Heart right ventricle (tissue), 16 donors: ENCODE data around the gene SUFU. TPM values are rescaled to one million over a fixed set of nuclear protein-coding genes. Genes with fewer than 3 reads are reported as not detected.
"Not testable (repeated sequence)": the region's sequence is repeated elsewhere in the genome, so short reads cannot be mapped to it uniquely, and the experiment has no call there.

Experiments used
- ATAC-seq, 8 donors: fragments of 200-7000 bp; cut with Tn5 transposase; one replicate each; pipeline ENCODE4 v1.9.1; 2020; ENCODE audit warnings: mild to moderate bottlenecking in 8 of 8, moderate library complexity in 8 of 8, moderate number of reproducible peaks in 1 of 8
- DNase-seq, 2 donors: peaks; one replicate each; pipeline ENCODE4 v3.0.0-alpha.2; 2020
- H3K27ac ChIP-seq, 10 donors: fragments of 200-600 bp; sonication (generic) in 2 of 10; one replicate each; pipeline versions ENCODE4 v1.5.0 to v1.8.0; 2020 to 2022; ENCODE audit warnings: mild to moderate bottlenecking in 3 of 10
- H3K27me3 ChIP-seq, 7 donors: fragments of 200-600 bp; one replicate each; pipeline ENCODE4 v1.8.0; 2021 to 2022; ENCODE audit warnings: mild to moderate bottlenecking in 2 of 7
- H3K36me3 ChIP-seq, 9 donors: fragments of 200-600 bp; sonication (generic) in 1 of 9; one replicate each; pipeline versions ENCODE4 v1.5.0 to v1.8.0; 2020 to 2022; ENCODE audit warnings: mild to moderate bottlenecking in 2 of 9
- H3K4me1 ChIP-seq, 9 donors: fragments of 200-600 bp; sonication (generic) in 1 of 9; one replicate each; pipeline versions ENCODE4 v1.5.0 to v1.8.0; 2020 to 2022; ENCODE audit warnings: mild to moderate bottlenecking in 4 of 9
- H3K4me3 ChIP-seq, 10 donors: fragments of 200-600 bp; sonication (generic) in 2 of 10; one replicate each; pipeline versions ENCODE4 v1.5.0 to v1.8.0; 2020 to 2022; ENCODE audit warnings: mild to moderate bottlenecking in 7 of 10, moderate library complexity in 2 of 10
- H3K9me3 ChIP-seq, 11 donors: fragments of 200-600 bp in 10 of 11; sonication (generic) in 2 of 11; one replicate each; pipeline versions ENCODE4 v1.5.0 to v1.8.0; 2013 to 2022; ENCODE audit warnings: mild to moderate bottlenecking in 2 of 11, control low read depth in 1 of 11, moderate library complexity in 1 of 11
- WGBS, 2 donors: extraction: QIAGEN DNeasy Blood & Tissue Kit; methylation state at CpG; one replicate each; pipeline ENCODE4 v1.1.7; 2013; ENCODE audit warnings: inconsistent platforms in 1 of 2; 5-methylcytosine and 5-hydroxymethylcytosine counted together
- intact Hi-C, 10 donors: fragments of 100-400 bp; cut with DNase I; formaldehyde crosslinking; loops; one replicate each; pipeline versions ENCODE4 v1.11.1 to v1.14.2; 2022
- polyA plus RNA-seq, 2 donors: library from polyadenylated mRNA; stranded (reverse); fragments of 200-250 nt; gene quantifications; one replicate each; pipeline ENCODE4 v1.2.3, GENCODE V29; 2013
- total RNA-seq, 10 donors: library from RNA; stranded (reverse); fragmentation: NEBNext Ultra II Directional in 3 of 10; extraction: Animal tissue kit (Norgen Biotek cat#: 25700) in 3 of 10; gene quantifications; one replicate each; pipeline versions ENCODE4 v1.2.1 to v1.2.4, GENCODE V29; 2021 to 2023
- TF ChIP-seq, protein P1 (sequence below), 9 donors: fragments of 200-600 bp; sonication (generic) in 2 of 9; IDR thresholded peaks; one replicate each; pipeline versions ENCODE4 v1.5.0 to v1.8.0; 2021 to 2022; ENCODE audit warnings: antibody characterized with exemption in 9 of 9, mild to moderate bottlenecking in 5 of 9, moderate library complexity in 1 of 9
- donor health status: Arrhythmogenic right ventricular cardiomyopathy.
- donor health status: ischemic (EF 13 %, LVEDD 7.1; RV severe dilation, severe dysfunction).
- donor health status: healthy with polysubstance abuse.
- donor health status: DM: no; HTN: yes; CAD: no.
- donor health status: DM: no; HTN: no; CAD: no.
- donor health status: ischemic (EF 25% LVEDD 6.9; RV normal size, moderate dysfunction).
- donor health status: ischemic (EF 25% LVEDD 5.7; RV mildly dilated, moderate dysfunction).
- donor health status: healthy.
- donor health status: DM: yes; HTN: yes; CAD: no.
- donor health status: Ischemic cardiomyopathy.
- donor health status: ischemic (EF 35%, LVEDD 5.7; RV mildly dilated, moderate dysfunction).
- donor health status: nonischemic (EF 11% LVEDD 7.7; RV severe dilation, severe dysfunction).
- donor health status: DM: yes; HTN: yes; CAD: no.
- donor health status: PGD.
- donor health status: ischemic (EF 29% LVEDD 5.4; RV normal size, mild dysfunction).
- donor health status: nonischemic (EF 23%, LVEDD 6.1; RV moderate dilation, normal function).

The SUFU gene
- total and polyA plus RNA-seq, 12 donors = 3.3 to 10.1 (median 7.2) TPM

DNA sequence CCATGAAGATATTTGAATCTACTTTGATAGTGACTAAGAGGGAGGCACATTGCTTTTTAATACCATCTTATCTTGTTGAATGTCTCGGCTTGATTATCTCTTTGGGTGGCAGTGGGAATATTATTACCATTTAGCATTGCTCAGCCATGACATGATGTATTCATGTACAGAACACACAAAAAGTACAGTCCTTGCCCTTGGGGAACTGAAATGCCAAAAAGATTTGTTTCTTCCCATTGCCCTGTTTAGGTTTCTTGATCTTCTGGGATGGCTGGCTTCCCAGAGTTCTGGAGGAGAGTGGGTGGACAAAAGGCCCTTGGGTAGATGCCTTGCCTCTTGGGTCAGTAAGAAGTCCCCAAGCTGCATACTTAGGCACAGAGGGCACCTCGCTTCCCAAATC lies 23.8 kb downstream of the SUFU start:
- no peak for DNase-seq
- Histone ChIP-seq H3K9me3 (no peaks in the 10 kb centered on the region), H3K27ac (no peak overlapping the region), H3K27me3 (no peaks in the 10 kb centered on the region), H3K4me1 (peaks cover 0 to 23% (median 4%) of the 10 kb centered on the region in 9 donors), H3K36me3 (peaks cover 0 to 31% (median 0%) of the 10 kb centered on the region in 9 donors), H3K4me3 (no peak overlapping the region)
- WGBS, 2 donors = 72 to 76% methylated on average over 2 of the region's 2 CpGs
- intact Hi-C loops = no loop called here
- TF ChIP-seq, protein P1, sequence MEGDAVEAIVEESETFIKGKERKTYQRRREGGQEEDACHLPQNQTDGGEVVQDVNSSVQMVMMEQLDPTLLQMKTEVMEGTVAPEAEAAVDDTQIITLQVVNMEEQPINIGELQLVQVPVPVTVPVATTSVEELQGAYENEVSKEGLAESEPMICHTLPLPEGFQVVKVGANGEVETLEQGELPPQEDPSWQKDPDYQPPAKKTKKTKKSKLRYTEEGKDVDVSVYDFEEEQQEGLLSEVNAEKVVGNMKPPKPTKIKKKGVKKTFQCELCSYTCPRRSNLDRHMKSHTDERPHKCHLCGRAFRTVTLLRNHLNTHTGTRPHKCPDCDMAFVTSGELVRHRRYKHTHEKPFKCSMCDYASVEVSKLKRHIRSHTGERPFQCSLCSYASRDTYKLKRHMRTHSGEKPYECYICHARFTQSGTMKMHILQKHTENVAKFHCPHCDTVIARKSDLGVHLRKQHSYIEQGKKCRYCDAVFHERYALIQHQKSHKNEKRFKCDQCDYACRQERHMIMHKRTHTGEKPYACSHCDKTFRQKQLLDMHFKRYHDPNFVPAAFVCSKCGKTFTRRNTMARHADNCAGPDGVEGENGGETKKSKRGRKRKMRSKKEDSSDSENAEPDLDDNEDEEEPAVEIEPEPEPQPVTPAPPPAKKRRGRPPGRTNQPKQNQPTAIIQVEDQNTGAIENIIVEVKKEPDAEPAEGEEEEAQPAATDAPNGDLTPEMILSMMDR (IDR thresholded peaks at IDR 0.05) = no peak
- no peak for ATAC-seq

GRCh38 chr10:102534333-102534732 lies 30.6 kb downstream of the SUFU start:
- H3K36me3 ChIP-seq = no peaks in the 10 kb centered on the region
- H3K9me3 ChIP-seq = no peaks in the 10 kb centered on the region
- peaks cover 0 to 7% (median 0%) of the 10 kb centered on the region in 9 donors for H3K4me1 ChIP-seq
- no peak overlapping the region for H3K4me3 ChIP-seq
- no peaks in the 10 kb centered on the region for H3K27me3 ChIP-seq
- TF ChIP-seq, protein P1 (IDR thresholded peaks at IDR 0.05) = no peak
- intact Hi-C loops = no loop called here
- H3K27ac ChIP-seq = no peak overlapping the region
- ATAC-seq (no peak), DNase-seq (no peak)
- WGBS, 2 donors = 82 to 92% methylated on average over 13 of the region's 13 CpGs

GRCh38 chr10:102534966-102535365 lies 31.2 kb downstream of the SUFU start:
- H3K4me1 ChIP-seq, H3K27me3 ChIP-seq, H3K4me3 ChIP-seq, H3K36me3 ChIP-seq, ATAC-seq, intact Hi-C loops, H3K27ac ChIP-seq, DNase-seq, H3K9me3 ChIP-seq: not testable (repeated sequence)
- WGBS, 2 donors = 94 to 98% methylated on average over 9 of the region's 9 CpGs

DNA sequence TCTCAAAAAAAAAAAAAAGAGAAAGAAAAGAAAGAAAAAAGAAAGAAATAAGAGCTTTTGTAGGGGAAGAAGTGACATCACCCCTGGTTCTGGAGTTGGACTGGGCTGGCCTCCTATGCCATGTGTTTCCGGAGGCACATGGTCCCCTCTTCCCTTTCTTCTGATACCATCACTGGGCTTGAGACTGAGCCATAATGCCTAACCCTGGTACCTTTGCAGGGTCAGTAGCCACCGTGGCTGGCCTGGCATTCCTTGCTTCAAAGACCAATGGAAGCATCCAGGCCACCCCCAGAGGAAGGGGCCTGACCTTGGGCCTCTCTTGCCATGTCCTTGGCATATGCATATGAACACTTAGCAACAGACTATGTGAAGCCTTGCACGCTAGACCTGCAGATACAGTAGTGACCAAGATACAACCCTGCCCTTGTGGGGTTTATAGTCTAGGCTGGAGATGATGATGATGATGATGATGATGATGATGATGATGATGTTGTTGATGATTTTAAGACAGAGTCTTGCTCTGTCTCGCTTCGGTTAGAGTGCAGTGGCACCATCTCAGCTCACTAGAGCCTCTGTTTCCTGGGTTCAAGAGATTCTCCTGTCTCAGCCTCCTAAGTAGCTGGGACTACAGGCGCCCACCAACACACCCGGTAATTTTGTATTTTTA lies 31.8 kb downstream of the SUFU start:
- H3K4me1 ChIP-seq = peaks cover 0 to 7% (median 0%) of the 10 kb centered on the region in 9 donors
- ATAC-seq (no peak), DNase-seq (no peak)
- H3K9me3 ChIP-seq = no peaks in the 10 kb centered on the region
- H3K27me3 ChIP-seq = no peaks in the 10 kb centered on the region
- H3K36me3 ChIP-seq = no peaks in the 10 kb centered on the region
- H3K4me3 ChIP-seq = no peak overlapping the region
- intact Hi-C loops = no loop called here
- no peak overlapping the region for H3K27ac ChIP-seq
- WGBS, 2 donors = 96 to 98% methylated on average over 7 of the region's 7 CpGs
- TF ChIP-seq, protein P1 (IDR thresholded peaks at IDR 0.05) = no peak

GRCh38 chr10:102537367-102537766 lies 33.6 kb downstream of the SUFU start:
- no peaks in the 10 kb centered on the region for H3K27me3 ChIP-seq
- no peak overlapping the region for H3K27ac ChIP-seq
- no peaks in the 10 kb centered on the region for H3K36me3 ChIP-seq
- TF ChIP-seq, protein P1 (IDR thresholded peaks at IDR 0.05) = no peak
- ATAC-seq (no peak), DNase-seq (no peak)
- intact Hi-C loops = no loop called here
- no peaks in the 10 kb centered on the region for H3K9me3 ChIP-seq
- no peak overlapping the region for H3K4me3 ChIP-seq
- peaks cover 0 to 7% (median 0%) of the 10 kb centered on the region in 9 donors for H3K4me1 ChIP-seq
